NCI-H2227 (cell line): ENCODE results near the gene NEDD4L.

ENCODE experiments used
- DNase-seq: peaks from one replicate; lab custom pipeline; 2025; ENCODE audit not compliant: unreplicated experiment; lab: John Stamatoyannopoulos, UW

The NEDD4L gene

GRCh38 chr18:58390399-58390798 is 346.4 kb downstream of the NEDD4L start:
- no peak for DNase-seq

GRCh38 chr18:58391231-58391825 is 347.3 kb downstream of the NEDD4L start:
- no peak for DNase-seq

DNA sequence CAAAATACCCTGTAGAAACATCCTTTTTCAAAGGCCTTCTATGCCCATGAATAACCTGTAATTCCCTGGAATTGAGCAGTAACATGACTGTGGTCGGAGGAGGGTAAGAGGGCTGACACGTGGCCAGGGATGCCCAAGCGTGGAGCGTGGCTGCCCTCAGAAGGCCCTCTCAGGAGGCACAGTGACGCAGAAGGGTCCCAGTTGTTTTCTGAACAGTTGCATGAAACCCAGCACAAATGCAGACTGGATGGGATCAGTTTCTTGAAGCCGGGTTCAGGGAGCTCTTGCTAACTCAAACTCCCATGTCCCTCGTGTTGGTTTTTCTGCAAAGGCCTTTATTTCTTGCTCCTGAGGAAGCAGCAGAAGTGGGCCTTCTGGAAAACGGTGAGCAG is 347.9 kb downstream of the NEDD4L start:
- no peak for DNase-seq

DNA sequence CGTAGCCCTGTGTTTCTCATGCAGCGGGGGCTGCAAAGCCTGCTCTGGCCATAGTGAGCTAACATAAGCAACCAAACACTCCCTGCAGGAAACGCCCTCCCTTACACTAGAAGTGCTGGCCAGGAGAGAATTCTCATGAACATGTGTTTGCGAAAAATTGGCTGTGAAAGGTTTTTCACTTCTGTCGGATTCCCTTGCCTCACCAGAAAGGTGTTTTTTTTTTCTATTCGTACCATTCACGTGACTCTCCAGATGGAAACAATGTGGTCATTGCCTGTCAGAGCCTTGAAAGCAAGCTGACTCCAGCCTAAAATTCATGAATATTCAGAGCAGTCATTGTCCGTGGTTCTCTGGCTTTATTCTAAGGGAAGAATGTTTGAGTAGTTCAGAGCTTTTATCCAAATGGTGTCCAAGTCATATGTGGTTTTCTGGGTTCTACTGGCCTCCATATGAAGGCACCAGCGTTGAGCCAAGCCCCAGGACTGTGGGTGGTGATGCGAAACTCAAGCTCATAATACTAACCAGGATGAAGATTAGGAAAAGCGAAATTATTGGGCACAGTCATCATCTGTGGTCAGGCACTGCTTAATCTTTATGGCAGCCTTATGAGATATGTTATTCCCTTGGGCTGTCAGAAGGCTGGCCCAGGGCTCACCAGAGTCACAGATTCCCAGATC is 348.4 kb downstream of the NEDD4L start:
- DNase-seq: no peak

GRCh38 chr18:58393295-58393694 is 349.3 kb downstream of the NEDD4L start:
- DNase-seq: no peak

DNA sequence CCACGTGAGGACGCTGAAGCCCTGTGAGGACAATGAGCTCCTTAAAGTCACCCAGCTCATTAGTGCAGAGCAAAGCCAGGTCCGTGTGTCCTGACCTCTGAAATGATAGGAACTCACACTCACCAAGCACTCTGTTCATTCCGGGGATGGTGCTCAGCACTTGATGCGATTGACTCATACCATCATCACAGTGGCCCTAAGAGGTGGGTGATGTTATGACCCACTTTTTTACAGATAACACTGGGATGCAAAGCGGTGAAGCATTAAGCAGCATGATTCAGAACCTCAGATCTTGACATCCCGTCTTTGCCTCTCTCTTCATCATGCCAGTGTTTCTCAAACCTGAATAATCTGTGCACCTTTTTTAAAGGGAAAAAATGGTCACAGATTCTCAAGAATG is 350.0 kb downstream of the NEDD4L start:
- DNase-seq: no peak

DNA sequence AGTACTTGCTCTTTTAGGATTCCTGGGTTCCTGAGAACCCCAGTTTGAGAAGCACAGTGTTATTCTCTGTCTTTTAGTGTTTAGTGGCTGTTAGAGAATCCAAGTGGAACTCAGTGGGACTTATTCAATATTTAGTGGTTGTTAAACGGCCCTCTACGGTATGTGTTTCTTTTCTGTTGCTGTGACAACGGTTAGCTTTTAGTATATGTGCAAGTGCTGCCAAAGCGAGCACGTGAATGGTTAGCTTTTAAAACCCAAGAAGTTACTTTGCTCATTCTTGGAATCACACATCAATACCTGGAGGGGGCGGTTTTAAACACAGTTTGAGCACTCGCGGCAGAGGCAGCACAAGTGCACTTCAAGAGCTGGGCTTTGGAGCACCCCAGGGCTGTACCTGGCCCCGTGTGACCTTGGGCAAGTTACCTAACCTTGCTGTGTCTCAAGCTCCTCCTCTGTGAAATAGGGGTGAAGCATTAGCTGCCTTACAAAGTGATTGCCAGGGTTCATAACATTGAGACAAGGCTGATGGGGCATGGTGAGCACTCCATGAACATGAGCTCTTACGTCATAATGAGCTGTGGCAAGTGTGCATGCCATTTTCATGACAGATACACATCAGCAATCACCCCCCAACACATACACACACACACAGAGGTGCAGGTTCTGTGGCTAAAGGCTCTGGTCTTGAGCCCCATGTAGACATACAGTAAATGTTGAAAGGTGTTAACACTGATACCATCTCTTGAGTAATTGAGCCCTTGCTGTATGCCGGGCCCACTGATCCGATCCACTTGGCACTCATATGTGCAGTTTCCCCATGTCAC is 350.8 kb downstream of the NEDD4L start:
- DNase-seq: no peak

DNA sequence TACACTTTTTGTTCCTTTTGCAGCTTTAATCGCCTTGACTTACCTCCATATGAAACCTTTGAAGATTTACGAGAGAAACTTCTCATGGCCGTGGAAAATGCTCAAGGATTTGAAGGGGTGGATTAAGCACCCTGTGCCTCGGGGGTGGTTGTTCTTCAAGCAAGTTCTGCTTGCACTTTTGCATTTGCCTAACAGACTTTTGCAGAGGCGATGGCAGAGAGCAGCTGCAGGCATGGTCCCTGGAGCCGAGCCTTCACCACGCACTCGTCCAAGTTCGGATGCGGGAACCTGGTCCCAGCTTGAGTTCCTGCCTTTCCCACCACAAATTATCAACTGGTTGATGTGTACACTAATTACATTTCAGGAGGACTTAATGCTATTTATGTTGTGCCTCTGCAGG is 352.1 kb downstream of the NEDD4L start:
- DNase-seq: no peak

DNA sequence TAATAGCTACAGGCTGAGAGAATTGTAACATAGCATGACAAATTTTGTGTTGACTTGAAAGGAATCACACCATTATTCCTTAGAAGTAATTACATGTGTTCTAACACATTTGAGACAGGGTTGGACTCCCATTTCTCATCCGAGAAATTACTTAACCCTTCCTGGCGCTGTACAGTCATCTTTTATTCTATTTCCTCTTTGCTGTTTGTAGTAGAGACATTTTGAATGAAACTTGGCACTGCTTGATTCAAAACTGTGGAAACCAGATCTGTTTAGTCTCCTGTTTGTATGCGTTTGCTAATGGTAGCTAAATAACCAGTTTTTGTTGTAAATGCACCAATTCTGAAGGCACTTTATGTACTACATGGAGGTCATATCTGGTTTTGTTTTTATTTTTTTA is 352.9 kb downstream of the NEDD4L start:
- no peak for DNase-seq

GRCh38 chr18:58397385-58398132 is 353.5 kb downstream of the NEDD4L start:
- DNase-seq: no peak

- peak; percentile 29 for DNase-seq
Observed at GRCh38 chr18:58398648-58399398, 354.8 kb downstream of the NEDD4L start.

DNA sequence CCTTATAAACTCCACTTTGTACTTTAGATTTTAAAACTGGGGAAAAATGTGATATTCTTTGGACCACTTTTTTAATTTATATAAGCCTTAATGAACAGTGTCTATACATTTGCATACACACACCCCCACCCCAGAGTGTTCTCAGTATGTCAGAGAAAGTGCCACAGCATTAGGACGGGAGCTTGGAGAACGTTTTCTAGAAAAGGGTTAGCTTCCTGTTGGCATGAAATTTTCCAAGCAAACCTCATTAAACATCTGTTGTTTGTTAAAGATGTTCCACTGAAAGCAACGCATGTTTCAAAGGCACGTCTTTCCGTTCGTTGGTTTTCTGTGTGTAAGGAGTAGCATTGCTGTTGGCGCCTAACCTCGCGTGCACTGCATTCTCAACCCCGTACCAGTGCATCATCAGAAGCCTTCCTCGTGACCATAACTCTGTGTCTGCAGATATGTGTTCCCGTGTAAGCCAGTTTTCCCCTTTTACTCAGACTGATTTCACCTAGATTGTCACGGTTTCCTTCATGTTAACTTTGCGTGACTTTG is 356.4 kb downstream of the NEDD4L start:
- no peak for DNase-seq

- no peak for DNase-seq
Observed at GRCh38 chr18:58401191-58401590, 357.2 kb downstream of the NEDD4L start.

DNA sequence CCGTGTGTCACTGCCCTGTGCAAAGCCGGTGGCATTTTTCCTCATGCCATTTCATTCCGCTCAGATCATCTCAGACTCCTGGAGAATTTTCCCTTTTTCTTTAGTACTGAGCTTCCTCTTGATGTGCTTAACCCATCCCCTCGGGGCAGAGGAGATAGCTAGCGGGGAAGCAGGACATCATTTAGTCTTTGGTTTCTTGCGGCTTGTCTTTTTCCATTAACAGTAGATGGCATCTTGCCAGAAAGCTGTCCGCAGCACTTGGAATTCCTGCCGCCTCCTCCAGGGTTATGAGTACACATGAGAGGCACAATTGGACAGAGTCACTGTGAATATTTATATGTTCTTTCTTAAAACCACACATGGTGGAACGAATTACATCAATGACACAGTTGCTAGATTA is 358.2 kb downstream of the NEDD4L start:
- DNase-seq: peak; percentile 86

DNA sequence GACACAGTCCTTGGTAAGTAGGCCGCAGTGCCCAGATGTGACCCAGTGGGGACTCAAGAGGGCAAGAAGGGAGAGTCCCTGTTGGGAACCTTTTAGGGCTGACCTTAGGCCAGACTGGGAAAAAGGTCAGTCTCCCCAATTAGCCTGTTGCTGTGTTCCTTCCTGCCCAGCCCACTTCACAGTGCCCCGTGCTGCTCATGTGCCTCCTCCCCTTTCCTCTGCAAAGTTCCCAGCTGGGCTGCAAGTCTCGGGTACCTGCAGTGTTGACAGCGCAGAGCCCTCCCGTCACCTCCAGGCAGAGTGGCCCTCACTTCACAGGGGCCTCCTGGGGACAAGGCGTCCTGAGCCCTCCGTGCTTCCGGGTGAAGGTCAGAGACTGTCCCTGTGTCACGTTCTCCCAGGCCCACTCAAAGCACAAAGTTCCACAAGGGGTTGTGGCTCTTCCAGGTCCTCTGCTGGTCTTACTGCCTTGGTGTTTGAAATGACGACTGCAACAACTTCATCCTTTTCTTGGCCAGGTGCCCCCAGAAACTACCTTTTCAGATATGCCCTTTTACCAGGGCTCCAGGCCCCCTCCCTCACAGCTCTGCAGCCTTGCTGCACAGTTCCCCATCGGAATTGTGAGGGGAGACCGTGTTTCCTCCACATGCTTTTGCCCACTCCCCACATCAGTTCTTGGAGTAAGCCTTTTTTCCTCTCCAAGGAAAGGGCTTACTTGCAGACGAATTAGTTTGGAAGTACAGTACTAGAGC is 359.1 kb downstream of the NEDD4L start:
- no peak for DNase-seq

GRCh38 chr18:58403799-58404455 is 359.9 kb downstream of the NEDD4L start:
- DNase-seq: no peak

- no peak for DNase-seq
Observed at GRCh38 chr18:58405107-58405898, 361.3 kb downstream of the NEDD4L start.

DNA sequence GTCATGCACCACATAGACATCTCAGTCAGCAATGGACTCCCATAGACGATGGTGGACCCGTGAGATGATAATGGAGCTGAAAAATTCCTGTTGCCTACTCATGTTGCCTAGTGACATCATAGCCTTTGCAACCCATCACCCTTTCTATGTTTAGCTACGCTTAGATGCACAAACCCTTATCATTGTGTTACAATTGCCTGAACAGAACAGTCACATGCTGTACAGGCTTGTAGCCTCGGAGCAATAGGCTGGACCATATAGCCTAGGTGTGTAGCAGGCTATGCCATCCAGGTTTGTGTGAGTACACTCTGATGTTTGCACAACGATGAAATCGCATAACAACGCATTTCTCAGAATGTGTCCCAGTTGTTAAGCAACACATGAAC is 363.2 kb downstream of the NEDD4L start:
- no peak for DNase-seq
